SK-N-SH treated with all-trans-retinoic acid at 6 μM for 48 hours (cell line): ENCODE measurements around the gene FREM3.

Experiments
- ARNTL ChIP-seq: fragments of 450-650 bp; formaldehyde crosslinking; IDR thresholded peaks from 2 replicates; pipeline ENCODE4 v1.5.0; 2020; ENCODE audit warnings: low read depth, mild to moderate bottlenecking, moderate library complexity, borderline replicate concordance
- BACH2 ChIP-seq: fragments of 250-450 bp; sonication (Bioruptor Pico); IDR thresholded peaks from 2 replicates; pipeline ENCODE4 v1.9.0; 2021; ENCODE audit warnings: mild to moderate bottlenecking, borderline replicate concordance
- CSDC2 ChIP-seq: fragments of 250-450 bp; sonication (Bioruptor Pico); IDR thresholded peaks from 2 replicates; pipeline ENCODE4 v1.5.0; 2020; ENCODE audit warnings: mild to moderate bottlenecking, moderate library complexity
- ESRRG ChIP-seq: fragments of 250-450 bp; sonication (Bioruptor Pico); IDR thresholded peaks from 2 replicates; pipeline ENCODE4 v1.6.1; 2021; ENCODE audit warnings: mild to moderate bottlenecking
- GLIS3 ChIP-seq: fragments of 250-450 bp; sonication (Bioruptor Pico); IDR thresholded peaks from 2 replicates; pipeline ENCODE4 v1.5.0; 2020; ENCODE audit warnings: mild to moderate bottlenecking, moderate library complexity
- OSR1 ChIP-seq: fragments of 250-450 bp; sonication (Bioruptor Pico); IDR thresholded peaks from 2 replicates; pipeline ENCODE4 v1.8.0; 2022; ENCODE audit warnings: moderate library complexity, mild to moderate bottlenecking, inconsistent platforms
- PPARA ChIP-seq: fragments of 250-450 bp; sonication (Bioruptor Pico); IDR thresholded peaks from 2 replicates; pipeline ENCODE4 v1.5.0; 2020; ENCODE audit warnings: mild to moderate bottlenecking, borderline replicate concordance
- RARB ChIP-seq: fragments of 250-450 bp; sonication (Bioruptor Pico); IDR thresholded peaks from 2 replicates; pipeline ENCODE4 v1.8.0; 2021; ENCODE audit warnings: mild to moderate bottlenecking, moderate library complexity
- ZC3H10 ChIP-seq: fragments of 250-450 bp; sonication (Bioruptor Pico); IDR thresholded peaks from 2 replicates; pipeline ENCODE4 v1.5.1; 2021; ENCODE audit warnings: mild to moderate bottlenecking, moderate library complexity
- ZFP3 ChIP-seq: fragments of 250-450 bp; sonication (Bioruptor Pico); IDR thresholded peaks from 2 replicates; pipeline ENCODE4 v1.5.0; 2020; ENCODE audit warnings: mild to moderate bottlenecking, moderate library complexity
- ZFP30 ChIP-seq: fragments of 450-650 bp; formaldehyde crosslinking; IDR thresholded peaks from 2 replicates; pipeline ENCODE4 v1.5.0; 2022; ENCODE audit warnings: mild to moderate bottlenecking, moderate library complexity
- TF ChIP-seq, protein P1 (sequence below): fragments of 250-450 bp; sonication (Bioruptor Pico); IDR thresholded peaks from 2 replicates; pipeline ENCODE4 v1.8.0; 2020; ENCODE audit warnings: mild to moderate bottlenecking, moderate library complexity, borderline replicate concordance
- TF ChIP-seq, protein P2 (sequence below): fragments of 250-450 bp; sonication (Bioruptor Pico); IDR thresholded peaks from 2 replicates; pipeline ENCODE4 v1.5.1; 2020; ENCODE audit warnings: low read depth, mild to moderate bottlenecking, moderate library complexity

DNA sequence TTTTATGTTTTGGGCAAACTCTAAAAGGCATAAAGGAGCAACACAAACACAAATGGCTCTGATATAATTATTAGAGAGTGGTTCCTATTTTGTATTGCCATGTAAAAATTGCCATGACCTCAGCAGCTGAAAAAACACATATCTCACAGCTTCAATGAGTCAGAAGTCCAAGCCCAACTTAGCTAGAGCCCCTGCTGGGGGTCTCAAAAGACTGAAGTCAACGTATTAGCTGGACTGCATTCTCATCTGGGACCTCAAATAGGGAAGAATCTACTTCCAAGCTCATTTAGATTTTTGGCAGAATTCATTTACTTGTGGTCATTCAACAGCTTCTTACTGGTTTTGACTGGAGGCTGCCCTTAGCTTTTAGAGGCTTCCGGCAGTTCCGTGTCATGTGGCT is 47.4 kb downstream of the FREM3 start:
- TF ChIP-seq, protein P1, sequence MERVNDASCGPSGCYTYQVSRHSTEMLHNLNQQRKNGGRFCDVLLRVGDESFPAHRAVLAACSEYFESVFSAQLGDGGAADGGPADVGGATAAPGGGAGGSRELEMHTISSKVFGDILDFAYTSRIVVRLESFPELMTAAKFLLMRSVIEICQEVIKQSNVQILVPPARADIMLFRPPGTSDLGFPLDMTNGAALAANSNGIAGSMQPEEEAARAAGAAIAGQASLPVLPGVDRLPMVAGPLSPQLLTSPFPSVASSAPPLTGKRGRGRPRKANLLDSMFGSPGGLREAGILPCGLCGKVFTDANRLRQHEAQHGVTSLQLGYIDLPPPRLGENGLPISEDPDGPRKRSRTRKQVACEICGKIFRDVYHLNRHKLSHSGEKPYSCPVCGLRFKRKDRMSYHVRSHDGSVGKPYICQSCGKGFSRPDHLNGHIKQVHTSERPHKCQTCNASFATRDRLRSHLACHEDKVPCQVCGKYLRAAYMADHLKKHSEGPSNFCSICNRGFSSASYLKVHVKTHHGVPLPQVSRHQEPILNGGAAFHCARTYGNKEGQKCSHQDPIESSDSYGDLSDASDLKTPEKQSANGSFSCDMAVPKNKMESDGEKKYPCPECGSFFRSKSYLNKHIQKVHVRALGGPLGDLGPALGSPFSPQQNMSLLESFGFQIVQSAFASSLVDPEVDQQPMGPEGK (CRISPR knock-in tag), result no peak
- TF ChIP-seq RARB (CRISPR knock-in tag) (no peak), ESRRG (CRISPR knock-in tag) (no peak), CSDC2 (CRISPR knock-in tag) (no peak), OSR1 (CRISPR knock-in tag) (no peak), ZC3H10 (CRISPR knock-in tag) (no peak), BACH2 (CRISPR knock-in tag) (no peak), PPARA (no peak), ARNTL (CRISPR knock-in tag) (no peak), ZFP3 (CRISPR knock-in tag) (no peak), ZFP30 (CRISPR knock-in tag) (no peak), GLIS3 (CRISPR knock-in tag) (no peak)
- TF ChIP-seq, protein P2, sequence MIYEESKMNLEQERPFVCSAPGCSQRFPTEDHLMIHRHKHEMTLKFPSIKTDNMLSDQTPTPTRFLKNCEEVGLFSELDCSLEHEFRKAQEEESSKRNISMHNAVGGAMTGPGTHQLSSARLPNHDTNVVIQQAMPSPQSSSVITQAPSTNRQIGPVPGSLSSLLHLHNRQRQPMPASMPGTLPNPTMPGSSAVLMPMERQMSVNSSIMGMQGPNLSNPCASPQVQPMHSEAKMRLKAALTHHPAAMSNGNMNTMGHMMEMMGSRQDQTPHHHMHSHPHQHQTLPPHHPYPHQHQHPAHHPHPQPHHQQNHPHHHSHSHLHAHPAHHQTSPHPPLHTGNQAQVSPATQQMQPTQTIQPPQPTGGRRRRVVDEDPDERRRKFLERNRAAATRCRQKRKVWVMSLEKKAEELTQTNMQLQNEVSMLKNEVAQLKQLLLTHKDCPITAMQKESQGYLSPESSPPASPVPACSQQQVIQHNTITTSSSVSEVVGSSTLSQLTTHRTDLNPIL, result no peak
